Ishikawa (cell line): ENCODE results near the gene SEL1L2.

ENCODE experiments used
- CEBPB ChIP-seq: IDR thresholded peaks from 2 replicates; pipeline ENCODE4 v1.6.1; 2012
- CREB1 ChIP-seq: IDR thresholded peaks from 2 replicates; pipeline ENCODE4 v1.6.1; 2012; ENCODE audit warnings: low read depth
- EGR1 ChIP-seq: IDR thresholded peaks from 2 replicates; pipeline ENCODE4 v1.6.1; 2012
- EP300 ChIP-seq: IDR thresholded peaks from 2 replicates; pipeline ENCODE4 v1.6.1; 2012; ENCODE audit warnings: borderline replicate concordance
- FOXM1 ChIP-seq: IDR thresholded peaks from 2 replicates; pipeline ENCODE4 v1.6.1; 2012; ENCODE audit warnings: low read depth, borderline replicate concordance
- RAD21 ChIP-seq: IDR thresholded peaks from 2 replicates; pipeline ENCODE4 v1.6.1; 2012; ENCODE audit warnings: low read depth
- REST ChIP-seq: IDR thresholded peaks from 2 replicates; pipeline ENCODE4 v1.6.1; 2012; ENCODE audit warnings: low read depth, mild to moderate bottlenecking
- YY1 ChIP-seq: IDR thresholded peaks from 2 replicates; pipeline ENCODE4 v1.6.1; 2012; ENCODE audit warnings: low read depth
- ZBTB7A ChIP-seq: IDR thresholded peaks from 2 replicates; pipeline ENCODE4 v1.6.1; 2012; ENCODE audit warnings: low read depth
- TF ChIP-seq, protein P1 (sequence below): IDR thresholded peaks from 2 replicates; pipeline ENCODE4 v1.6.1; 2012

DNA sequence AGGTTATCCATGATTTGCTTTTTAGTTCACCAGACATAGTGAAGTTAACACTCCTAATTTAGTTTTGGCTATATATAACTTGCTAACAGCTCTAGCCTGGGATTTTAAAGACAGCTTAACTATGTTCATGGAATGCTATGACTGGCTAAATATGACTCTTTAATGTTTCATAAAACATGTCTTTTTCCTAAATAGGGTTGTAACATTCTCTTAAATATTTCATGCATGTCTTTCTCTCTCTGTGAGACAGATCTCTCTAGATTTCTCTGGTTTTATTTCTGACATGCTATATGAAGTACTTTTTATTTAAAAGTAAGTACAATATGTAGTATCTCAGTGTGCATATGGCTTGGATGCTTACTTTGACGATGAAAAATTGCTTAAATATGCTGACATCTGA is 40.6 kb upstream of the SEL1L2 start:
- TF ChIP-seq FOXM1 (no peak), EP300 (no peak), CREB1 (no peak), CEBPB (no peak), YY1 (no peak), RAD21 (no peak), REST (no peak), ZBTB7A (no peak), EGR1 (no peak)
- TF ChIP-seq, protein P1, sequence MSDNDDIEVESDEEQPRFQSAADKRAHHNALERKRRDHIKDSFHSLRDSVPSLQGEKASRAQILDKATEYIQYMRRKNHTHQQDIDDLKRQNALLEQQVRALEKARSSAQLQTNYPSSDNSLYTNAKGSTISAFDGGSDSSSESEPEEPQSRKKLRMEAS, result no peak
